ENCODE data around the gene COA6.
"Not testable (repeated sequence)": the region's sequence is repeated elsewhere in the genome, so short reads cannot be mapped to it uniquely, and the experiment has no call there.

COA6 gene

GRCh38 chr1:234371414-234371813 is 1.8 kb upstream of the COA6 start:
- DNase-seq, result no peak

- no peak for DNase-seq
Measured at GRCh38 chr1:234372011-234372757, 1.1 kb upstream of the COA6 start.

- no peak for DNase-seq
Measured at GRCh38 chr1:234373959-234374254, 651 bp downstream of the COA6 start.

DNA sequence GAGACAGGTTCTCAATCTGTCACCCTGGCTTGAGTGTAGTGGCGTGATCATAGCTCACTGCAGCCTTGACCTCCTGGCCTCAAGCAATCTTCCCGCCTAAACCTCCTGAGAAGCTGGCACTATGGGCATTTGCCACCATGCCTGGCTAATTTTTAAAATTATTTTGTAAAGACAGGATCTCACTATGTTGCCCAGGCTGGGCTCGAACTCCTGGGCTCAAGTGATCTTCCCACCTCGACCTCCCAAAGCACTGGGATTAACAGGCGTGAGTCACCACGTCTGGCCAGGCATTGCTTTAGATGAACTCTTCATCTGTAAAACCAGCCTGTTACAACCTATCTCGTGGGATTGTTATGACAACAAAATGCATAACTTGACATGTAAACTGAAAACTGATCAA is 2.4 kb downstream of the COA6 start:
- no peak for DNase-seq

GRCh38 chr1:234379591-234380109 is 6.4 kb downstream of the COA6 start:
- not testable (repeated sequence) for DNase-seq

DNA sequence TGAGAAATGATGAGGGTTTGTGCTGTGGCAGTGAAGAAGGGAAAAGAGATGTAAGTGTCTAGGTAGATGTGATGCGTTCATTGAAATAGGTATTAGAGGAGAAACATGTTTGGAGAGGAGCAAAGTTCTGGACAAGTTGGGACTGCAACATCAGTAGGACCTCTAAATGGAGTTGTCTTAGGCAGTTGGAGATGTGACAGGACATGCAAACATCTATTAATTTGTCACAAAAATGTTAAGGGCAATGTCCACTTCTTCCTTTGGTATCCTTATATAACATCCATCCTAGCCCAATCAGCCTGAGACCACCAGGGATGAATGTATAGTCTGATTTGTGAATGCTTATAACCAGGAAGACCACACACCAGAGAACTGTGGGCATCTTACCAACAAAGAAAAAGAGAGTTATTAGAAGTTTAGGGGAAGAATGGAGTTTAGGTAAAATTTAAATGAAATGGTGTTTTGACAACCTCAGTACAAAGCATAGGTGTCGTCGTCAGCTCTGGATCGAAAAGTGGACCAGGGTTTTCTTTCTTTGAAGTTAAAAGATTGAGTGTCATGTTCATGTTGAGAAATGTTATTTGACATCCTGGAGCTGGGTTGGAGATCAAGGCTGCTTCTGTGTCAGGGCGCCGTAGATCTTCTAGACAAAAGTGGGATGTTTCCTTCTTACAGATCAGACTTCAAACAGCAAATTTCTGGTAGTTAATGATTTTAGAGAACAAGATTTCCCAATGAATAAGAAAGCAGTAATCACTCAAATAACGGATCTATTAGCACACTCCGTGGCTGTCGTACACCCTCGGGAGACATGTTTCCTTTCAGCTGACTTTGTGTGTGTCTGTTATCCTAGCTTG is 8.7 kb downstream of the COA6 start:
- no peak for DNase-seq

- DNase-seq, result no peak
Measured at GRCh38 chr1:234386122-234386521, 12.9 kb downstream of the COA6 start.

GRCh38 chr1:234388094-234388493 is 14.8 kb downstream of the COA6 start:
- DNase-seq, result no peak

- no peak for DNase-seq
Measured at GRCh38 chr1:234393190-234393589, 19.9 kb downstream of the COA6 start.

- no peak for DNase-seq
Measured at GRCh38 chr1:234395297-234395696, 22.0 kb downstream of the COA6 start.

DNA sequence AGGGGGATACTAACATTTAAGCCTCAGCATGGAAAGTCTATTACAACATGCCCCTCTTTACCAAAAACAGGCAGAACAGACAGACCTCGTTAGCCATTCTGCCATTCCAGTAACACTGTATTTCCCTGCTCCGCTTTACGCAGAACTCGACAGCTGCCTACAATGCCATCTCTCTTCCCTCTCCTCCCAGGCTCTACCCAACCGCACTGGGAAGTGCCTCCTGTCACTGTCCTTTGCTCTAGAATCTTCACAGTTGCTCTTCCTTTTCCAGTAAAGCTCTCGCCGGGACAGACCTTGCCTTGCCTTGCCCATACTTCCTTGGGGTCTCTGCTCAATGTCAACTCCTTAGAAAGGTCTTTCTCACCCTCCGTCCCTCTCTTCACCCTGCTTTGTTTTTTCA is 22.8 kb downstream of the COA6 start:
- no peak for DNase-seq

DNA sequence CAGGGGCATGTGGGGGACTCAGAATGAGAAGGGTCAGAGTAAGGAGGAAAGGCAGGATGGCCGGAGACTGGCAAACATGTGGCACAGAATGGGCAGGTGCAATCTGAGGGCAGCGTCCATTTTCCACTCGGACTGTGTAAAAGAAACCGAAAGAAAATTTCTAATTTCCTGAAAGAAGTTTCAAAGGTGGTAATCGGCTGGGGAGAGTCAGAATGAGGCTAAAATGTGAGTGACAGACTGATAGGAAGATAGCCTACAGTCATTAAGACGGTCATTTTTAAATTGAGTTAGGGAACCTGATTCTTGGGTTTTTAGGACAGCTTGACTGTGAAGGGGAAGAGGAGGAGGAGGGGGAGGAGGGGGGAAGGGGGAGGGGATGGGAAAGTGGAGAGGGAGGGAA is 23.6 kb downstream of the COA6 start:
- DNase-seq, result no peak

- no peak for DNase-seq
Measured at GRCh38 chr1:234397732-234398131, 24.5 kb downstream of the COA6 start.

GRCh38 chr1:234398849-234399381 is 25.7 kb downstream of the COA6 start:
- no peak for DNase-seq

DNA sequence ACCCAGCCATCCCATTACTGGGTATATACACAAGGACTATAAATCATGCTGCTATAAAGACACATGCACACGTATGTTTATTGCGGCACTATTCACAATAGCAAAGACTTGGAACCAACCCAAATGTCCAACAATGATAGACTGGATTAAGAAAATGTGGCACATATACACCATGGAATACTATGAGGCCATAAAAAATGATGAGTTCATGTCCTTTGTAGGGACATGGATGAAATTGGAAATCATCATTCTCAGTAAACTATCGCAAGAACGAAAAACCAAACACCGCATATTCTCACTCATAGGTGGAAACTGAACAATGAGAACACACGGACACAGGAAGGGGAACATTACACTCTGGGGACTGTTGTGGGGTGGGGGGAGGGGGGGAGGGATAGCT is 26.3 kb downstream of the COA6 start:
- not testable (repeated sequence) for DNase-seq

DNA sequence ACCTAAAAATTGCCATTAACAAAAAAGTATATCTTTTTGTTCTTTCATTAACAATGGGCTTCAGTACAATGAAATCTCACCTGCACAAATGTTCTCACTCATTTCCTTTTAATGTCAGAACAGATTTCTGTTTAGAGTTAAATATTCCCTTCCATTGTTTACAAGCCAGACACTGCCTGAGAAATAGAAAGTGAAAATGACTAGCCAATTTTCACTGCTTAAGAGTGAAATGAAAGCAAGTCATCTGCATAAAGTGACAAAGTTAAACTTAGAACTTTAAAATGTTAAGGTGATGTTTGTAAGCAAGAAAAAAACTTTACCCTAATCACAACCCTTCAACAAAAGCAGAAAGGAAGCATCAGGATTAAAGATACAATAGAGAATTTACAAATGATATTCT is 27.5 kb downstream of the COA6 start:
- DNase-seq, result no peak

- no peak for DNase-seq
Measured at GRCh38 chr1:234401658-234402057, 28.4 kb downstream of the COA6 start.

DNA sequence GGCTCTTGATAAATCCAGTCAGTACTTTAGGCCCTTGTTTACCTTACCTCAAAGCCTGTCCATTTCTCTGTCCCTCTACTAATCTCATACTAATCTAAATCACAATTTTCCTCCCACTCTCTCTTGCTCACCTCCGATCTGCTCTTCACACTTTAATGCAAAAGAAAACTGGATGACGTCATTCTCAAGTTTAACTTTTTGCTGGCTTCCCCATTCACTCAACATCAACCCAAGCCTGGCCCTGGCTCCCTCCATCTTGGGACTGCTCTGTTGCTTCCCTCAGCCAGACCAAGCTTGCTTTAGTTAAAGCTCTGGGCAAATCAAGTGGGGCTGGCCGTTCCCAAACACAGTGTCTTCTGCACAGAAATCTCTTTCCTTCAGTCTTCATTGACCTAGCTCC is 29.7 kb downstream of the COA6 start:
- no peak for DNase-seq

DNA sequence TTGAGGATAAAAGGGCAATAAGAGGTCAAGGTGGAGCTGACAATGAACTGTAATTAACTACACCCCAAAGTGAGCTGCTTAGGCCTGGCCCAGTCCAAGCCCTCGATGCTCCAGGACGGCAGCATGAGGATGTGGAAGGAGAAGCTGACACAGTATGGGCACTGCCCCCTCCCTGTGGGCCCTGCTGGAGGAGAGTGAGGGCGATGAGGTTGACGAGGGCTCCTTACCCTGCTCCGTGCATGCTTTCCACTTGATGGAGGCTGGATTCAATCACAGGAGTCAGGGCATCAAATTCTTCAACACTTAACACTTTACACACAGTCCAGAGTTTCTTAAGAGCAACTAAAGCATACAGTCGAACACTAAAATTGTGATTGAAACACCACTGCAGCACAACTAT is 32.4 kb downstream of the COA6 start:
- DNase-seq, result no peak

GRCh38 chr1:234406871-234407270 is 33.6 kb downstream of the COA6 start:
- DNase-seq, result no peak

- no peak for DNase-seq
Measured at GRCh38 chr1:234408757-234409156, 35.5 kb downstream of the COA6 start.

DNA sequence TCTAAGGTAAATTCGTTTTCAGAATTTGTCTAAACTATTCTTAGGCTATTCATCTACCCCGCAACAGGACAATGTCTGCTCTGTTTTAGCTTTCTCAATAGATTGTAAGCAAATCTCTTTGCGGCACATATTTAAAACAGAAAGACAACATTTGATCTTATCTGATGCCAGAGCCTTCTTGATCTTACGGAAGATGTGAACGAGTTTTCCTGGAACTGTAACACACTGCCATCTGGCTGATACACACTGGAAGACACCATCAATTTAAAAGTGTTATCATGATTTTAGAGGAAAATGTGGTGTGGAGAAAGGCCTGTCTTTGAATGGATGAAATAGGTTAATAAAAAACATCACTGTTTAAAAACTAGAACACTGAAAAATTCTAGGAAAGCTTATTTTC is 36.1 kb downstream of the COA6 start:
- no peak for DNase-seq

- no peak for DNase-seq
Measured at GRCh38 chr1:234412830-234413229, 39.6 kb downstream of the COA6 start.

- no peak for DNase-seq
Measured at GRCh38 chr1:234413485-234413884, 40.2 kb downstream of the COA6 start.
